Ascending aorta (tissue), 2 donors: ENCODE results near the gene C2orf69. TPM values are rescaled to one million over a fixed set of nuclear protein-coding genes. Genes with fewer than 3 reads are reported as not detected.
A peak's percentile ranks its signal among the peaks of the same experiment; 100 is the strongest.
"Not testable (repeated sequence)": the region's sequence is repeated elsewhere in the genome, so short reads cannot be mapped to it uniquely, and the experiment has no call there.

Source experiments
- DNase-seq, 2 donors: peaks; one replicate each; pipeline ENCODE4 v3.0.0-alpha.2; 2019; ENCODE audit warnings: low spot score in 2 of 2
- H3K27ac ChIP-seq, 2 donors: fragments of 200-600 bp; sonication (generic); one replicate each; pipeline ENCODE4 v1.5.1; 2016 to 2017; ENCODE audit warnings: mild to moderate bottlenecking in 1 of 2
- H3K27me3 ChIP-seq: fragments of 200-600 bp; sonication (generic); one replicate; pipeline ENCODE4 v1.5.1; 2017
- H3K36me3 ChIP-seq, 2 donors: fragments of 200-600 bp; sonication (generic); one replicate each; pipeline ENCODE4 v1.5.1; 2016
- H3K4me1 ChIP-seq, 2 donors: fragments of 200-600 bp; sonication (generic); one replicate each; pipeline ENCODE4 v1.5.1; 2016 to 2017; ENCODE audit warnings: mild to moderate bottlenecking in 1 of 2
- H3K4me3 ChIP-seq, 2 donors: fragments of 200-600 bp; sonication (generic); one replicate each; pipeline ENCODE4 v1.5.1; 2016 to 2017; ENCODE audit warnings: mild to moderate bottlenecking in 1 of 2
- H3K9me3 ChIP-seq, 2 donors: fragments of 200-600 bp; sonication (generic); one replicate each; pipeline ENCODE4 v1.5.1; 2016
- intact Hi-C: fragments of 100-400 bp; cut with DNase I; formaldehyde crosslinking; loops from one replicate; pipeline ENCODE4 v1.15.1; 2023
- total RNA-seq: library from RNA; depleted of rRNA; stranded (reverse); fragments of >200 nt; gene quantifications from one replicate; pipeline ENCODE4 v1.1.0, GENCODE V29; 2016
- TF ChIP-seq, protein P1 (sequence below), 3 experiments: fragments of 200-600 bp in 2 of 3; fragments of 450-650 bp in 1 of 3; sonication (generic) in 2 of 3; IDR thresholded peaks; one replicate each; pipeline ENCODE4 v1.5.1; 2016 to 2019; ENCODE audit warnings: antibody characterized with exemption in 3 of 3, mild to moderate bottlenecking in 1 of 3, moderate library complexity in 1 of 3

Gene C2orf69
- total RNA-seq, 1 donor from 2014 or later, result 1.9 TPM

DNA sequence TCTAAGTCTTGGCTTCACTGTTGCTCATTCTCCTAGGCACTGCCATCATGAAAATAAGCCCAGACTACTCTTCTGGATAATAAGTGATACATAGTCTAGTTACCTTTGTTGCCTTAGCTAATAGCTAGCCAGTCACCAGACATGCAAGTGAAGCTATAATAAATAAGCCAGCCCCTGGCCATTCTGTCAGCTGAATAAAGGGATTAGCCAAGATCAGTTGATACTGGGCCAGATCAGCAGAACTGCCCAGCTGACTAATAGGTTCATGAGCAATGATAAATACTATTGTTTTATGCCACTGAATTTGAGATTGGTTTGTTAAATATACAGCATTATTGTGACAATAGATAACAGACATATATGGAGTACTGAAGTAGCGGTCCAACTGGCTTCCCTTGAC, 8.0 kb upstream of the C2orf69 start:
- TF ChIP-seq, protein P1, sequence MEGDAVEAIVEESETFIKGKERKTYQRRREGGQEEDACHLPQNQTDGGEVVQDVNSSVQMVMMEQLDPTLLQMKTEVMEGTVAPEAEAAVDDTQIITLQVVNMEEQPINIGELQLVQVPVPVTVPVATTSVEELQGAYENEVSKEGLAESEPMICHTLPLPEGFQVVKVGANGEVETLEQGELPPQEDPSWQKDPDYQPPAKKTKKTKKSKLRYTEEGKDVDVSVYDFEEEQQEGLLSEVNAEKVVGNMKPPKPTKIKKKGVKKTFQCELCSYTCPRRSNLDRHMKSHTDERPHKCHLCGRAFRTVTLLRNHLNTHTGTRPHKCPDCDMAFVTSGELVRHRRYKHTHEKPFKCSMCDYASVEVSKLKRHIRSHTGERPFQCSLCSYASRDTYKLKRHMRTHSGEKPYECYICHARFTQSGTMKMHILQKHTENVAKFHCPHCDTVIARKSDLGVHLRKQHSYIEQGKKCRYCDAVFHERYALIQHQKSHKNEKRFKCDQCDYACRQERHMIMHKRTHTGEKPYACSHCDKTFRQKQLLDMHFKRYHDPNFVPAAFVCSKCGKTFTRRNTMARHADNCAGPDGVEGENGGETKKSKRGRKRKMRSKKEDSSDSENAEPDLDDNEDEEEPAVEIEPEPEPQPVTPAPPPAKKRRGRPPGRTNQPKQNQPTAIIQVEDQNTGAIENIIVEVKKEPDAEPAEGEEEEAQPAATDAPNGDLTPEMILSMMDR (IDR thresholded peaks at IDR 0.05), result no peak
- Histone ChIP-seq H3K36me3 (no peaks in the 10 kb centered on the region), H3K27ac (no peak overlapping the region), H3K4me1 (no peaks in the 10 kb centered on the region), H3K27me3 (no peaks in the 10 kb centered on the region), H3K4me3 (no peak overlapping the region), H3K9me3 (no peaks in the 10 kb centered on the region)
- intact Hi-C loops, result no loop called here
- DNase-seq, result no peak

DNA sequence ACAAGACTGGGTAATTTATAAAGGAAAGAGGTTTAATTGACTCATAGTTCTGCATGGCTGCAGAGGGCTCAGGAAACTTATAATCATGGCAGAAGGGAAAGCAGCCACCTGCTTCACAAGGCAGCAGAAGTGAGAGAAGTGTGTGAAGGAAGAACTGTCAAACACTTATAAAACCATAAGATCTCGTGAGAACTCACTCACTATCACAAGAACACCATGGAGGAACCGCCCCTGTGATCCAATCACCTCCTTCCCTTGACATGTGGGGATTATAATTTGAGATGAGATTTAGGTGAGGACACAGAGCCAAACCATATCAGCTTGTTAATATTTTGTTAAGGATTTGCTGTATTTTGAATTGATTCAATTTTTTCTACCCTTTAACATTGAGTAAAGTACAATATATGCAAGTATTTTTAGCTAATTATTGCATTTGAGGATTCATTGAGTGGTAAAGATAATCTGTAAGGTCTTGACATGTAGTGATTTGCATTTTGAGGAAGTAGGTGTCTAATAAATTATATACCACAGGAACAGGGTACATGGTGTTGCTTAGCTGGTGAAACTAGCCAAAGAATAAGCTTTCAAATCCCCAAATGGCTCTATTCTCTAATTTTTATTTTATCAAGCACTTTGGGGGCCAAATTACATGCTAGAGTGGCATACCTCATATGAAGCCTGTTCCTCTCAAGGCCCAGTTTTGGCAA, 3.9 kb upstream of the C2orf69 start:
- no peak for DNase-seq
- no peaks in the 10 kb centered on the region for H3K27me3 ChIP-seq
- H3K4me1 ChIP-seq, result peaks cover 0 to 3% of the 10 kb centered on the region in 2 donors
- TF ChIP-seq, protein P1 (IDR thresholded peaks at IDR 0.05), result no peak
- H3K27ac ChIP-seq, result no peak overlapping the region
- H3K4me3 ChIP-seq, result no peak overlapping the region
- intact Hi-C loops, result no loop called here
- H3K9me3 ChIP-seq, result no peaks in the 10 kb centered on the region
- H3K36me3 ChIP-seq, result no peaks in the 10 kb centered on the region

DNA sequence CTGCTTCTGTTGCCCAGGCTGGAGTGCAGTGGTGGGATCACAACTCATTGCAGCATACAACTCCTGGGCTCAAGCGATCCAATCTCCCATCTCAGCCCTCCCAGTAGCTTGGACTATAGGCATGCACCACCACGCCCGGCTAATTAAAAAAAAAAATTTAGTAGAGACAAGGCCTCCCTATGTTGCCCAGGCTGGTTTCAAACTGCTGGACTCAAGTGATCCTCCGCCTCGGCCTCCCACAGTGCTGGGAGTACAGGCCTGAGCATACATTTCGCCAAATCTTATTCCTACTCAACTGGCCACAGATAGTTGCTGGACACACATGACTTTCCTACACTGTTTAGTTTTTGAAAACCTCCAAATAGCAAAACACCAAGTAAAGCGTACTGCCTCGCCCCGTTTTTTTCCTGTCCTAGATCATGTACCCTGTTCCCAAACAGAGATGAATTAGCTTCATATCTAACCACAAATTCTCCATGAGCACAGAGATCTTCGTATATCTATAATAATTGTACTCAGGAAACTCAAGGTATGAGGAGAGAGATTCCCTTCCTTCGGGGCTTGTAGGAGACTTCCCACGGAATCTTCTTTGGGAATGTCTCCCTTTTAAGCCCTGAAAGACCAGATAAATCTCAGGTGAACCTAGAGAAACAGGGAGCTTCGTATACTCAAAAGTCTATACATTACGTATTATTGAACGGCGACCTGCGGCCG, 598 bp upstream of the C2orf69 start:
- no peak for DNase-seq
- Histone ChIP-seq H3K27me3 (no peaks in the 10 kb centered on the region), H3K27ac (peak overlapping the region; percentile 95 to 98), H3K4me1 (peaks cover 0 to 16% of the 10 kb centered on the region in 2 donors), H3K9me3 (no peaks in the 10 kb centered on the region), H3K4me3 (peak overlapping the region; percentile 84 to 85), H3K36me3 (no peaks in the 10 kb centered on the region)
- intact Hi-C loops, result loop anchor here (2.0 kb wide), 1 partner anchor 616 kb away; the partner anchor contains the start of gene SGO2
- TF ChIP-seq, protein P1 (IDR thresholded peaks at IDR 0.05), result no peak

DNA sequence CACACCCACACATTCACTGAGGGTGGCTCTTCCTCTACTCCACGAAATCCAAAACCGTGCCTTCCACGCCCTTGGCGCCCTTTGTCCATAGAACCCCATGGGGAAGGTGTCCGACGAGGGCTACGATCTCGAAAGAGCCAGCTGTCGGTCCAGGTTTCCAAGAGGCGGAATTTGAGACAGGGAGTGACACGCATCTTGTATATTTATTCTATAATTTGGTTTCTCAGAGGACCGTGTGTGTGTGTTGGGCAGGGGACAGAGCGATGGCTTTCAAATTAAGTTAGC, 726 bp downstream of the C2orf69 start:
- intact Hi-C loops, result loop anchor here (2.0 kb wide), 1 partner anchor 615 kb away; the partner anchor contains the start of gene SGO2
- peak overlapping the region; percentile 95 to 98 for H3K27ac ChIP-seq
- peak overlapping the region; percentile 84 to 85 for H3K4me3 ChIP-seq
- no peaks in the 10 kb centered on the region for H3K9me3 ChIP-seq
- H3K36me3 ChIP-seq, result peaks cover 0 to 6% of the 10 kb centered on the region in 2 donors
- TF ChIP-seq, protein P1 (IDR thresholded peaks at IDR 0.05), result no peak
- no peak for DNase-seq
- H3K4me1 ChIP-seq, result peaks cover 0 to 16% of the 10 kb centered on the region in 2 donors
- H3K27me3 ChIP-seq, result no peaks in the 10 kb centered on the region

DNA sequence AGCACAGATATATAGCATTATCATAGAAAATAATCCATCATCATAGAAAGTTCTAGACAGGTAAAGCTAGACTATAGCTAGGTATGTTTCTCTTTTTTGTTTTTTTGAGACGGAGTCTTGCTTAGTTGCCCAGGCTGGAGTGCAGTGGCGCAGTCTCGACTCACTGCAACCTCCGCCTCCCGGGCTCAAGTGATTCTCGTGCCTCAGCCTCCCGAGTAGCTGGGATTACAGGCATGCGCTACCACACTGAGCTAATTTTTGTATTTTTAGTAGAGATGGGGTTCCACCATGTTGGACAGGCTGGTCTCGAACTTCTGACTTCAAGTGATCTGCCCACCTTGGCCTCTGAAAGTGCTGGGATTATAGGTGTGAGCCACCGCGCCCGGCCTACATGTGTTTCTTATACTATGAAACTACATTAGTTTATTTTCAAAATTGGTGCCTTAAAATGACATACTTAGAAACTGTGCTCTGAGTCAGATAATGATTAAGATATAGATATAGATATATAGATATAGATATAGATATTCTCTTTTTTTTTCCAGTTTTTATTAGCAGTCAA, 1.5 kb downstream of the C2orf69 start:
- intact Hi-C loops, H3K27ac ChIP-seq, H3K36me3 ChIP-seq, H3K9me3 ChIP-seq, H3K27me3 ChIP-seq, DNase-seq: not testable (repeated sequence)
- Histone ChIP-seq H3K4me1 (peaks cover 0 to 16% of the 10 kb centered on the region in 2 donors), H3K4me3 (peak overlapping the region; percentile 84 to 85)

DNA sequence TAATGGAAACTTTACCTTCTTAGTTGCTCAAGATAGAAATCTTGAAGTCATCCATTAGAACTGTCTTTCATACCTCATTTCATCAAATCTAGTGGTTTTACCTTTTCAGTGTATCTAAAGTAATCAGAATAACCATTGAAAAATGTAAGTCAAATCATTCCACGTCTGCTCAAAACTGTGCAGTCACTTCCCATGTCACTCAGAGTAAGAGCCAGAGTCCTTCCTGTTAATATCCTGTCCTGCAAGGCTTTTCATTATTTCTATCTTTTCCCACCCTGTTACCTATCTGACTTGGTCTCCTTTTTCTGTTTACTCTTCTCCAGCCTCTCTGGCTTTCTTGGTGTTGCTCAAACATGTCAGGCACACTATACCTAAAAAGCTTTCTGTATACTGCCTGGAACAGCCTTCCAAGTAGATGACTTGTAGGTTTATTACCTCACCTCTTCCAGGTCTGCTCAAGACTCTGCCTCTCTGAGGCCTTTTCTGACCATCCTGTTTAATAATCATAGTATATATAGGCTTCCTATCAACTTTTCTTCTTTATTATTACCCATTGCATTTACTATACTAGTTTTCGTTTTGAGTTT, 3.4 kb downstream of the C2orf69 start:
- H3K36me3 ChIP-seq, result peaks cover 9 to 22% of the 10 kb centered on the region in 2 donors
- intact Hi-C loops, result no loop called here
- H3K9me3 ChIP-seq, result no peaks in the 10 kb centered on the region
- H3K4me3 ChIP-seq, result no peak overlapping the region
- DNase-seq, result no peak
- no peaks in the 10 kb centered on the region for H3K27me3 ChIP-seq
- peaks cover 0 to 16% of the 10 kb centered on the region in 2 donors for H3K4me1 ChIP-seq
- TF ChIP-seq, protein P1 (IDR thresholded peaks at IDR 0.05), result no peak
- H3K27ac ChIP-seq, result no peak overlapping the region
